GM19324 (cell line): ENCODE measurements around the gene VAV3.
"Not testable (repeated sequence)": the region's sequence is repeated elsewhere in the genome, so short reads cannot be mapped to it uniquely, and the experiment has no call there.

Experiments
- ATAC-seq: cut with Tn5 transposase; IDR thresholded peaks from one replicate; pipeline ENCODE4 v1.9.1; 2021; ENCODE audit warnings: mild to moderate bottlenecking, moderate library complexity; ENCODE audit not compliant: unreplicated experiment, low FRiP score

VAV3 gene

GRCh38 chr1:107664982-107665925, 299.7 kb downstream of the VAV3 start:
- no peak for ATAC-seq

GRCh38 chr1:107662971-107663370, 302.0 kb downstream of the VAV3 start:
- no peak for ATAC-seq

- ATAC-seq, result no peak
These were observed 303.8 kb downstream of the VAV3 start for GRCh38 chr1:107661158-107661557.

- ATAC-seq, result no peak
These were observed 305.0 kb downstream of the VAV3 start for GRCh38 chr1:107659961-107660360.

GRCh38 chr1:107657356-107657755, 307.6 kb downstream of the VAV3 start:
- ATAC-seq, result no peak

- ATAC-seq, result no peak
These were observed 311.2 kb downstream of the VAV3 start for GRCh38 chr1:107653765-107654164.

- no peak for ATAC-seq
These were observed 312.0 kb downstream of the VAV3 start for GRCh38 chr1:107653005-107653404.

- ATAC-seq, result not testable (repeated sequence)
These were observed 314.2 kb downstream of the VAV3 start for GRCh38 chr1:107650825-107651224.

GRCh38 chr1:107649023-107649422, 316.0 kb downstream of the VAV3 start:
- ATAC-seq, result no peak

- ATAC-seq, result no peak
These were observed 316.9 kb downstream of the VAV3 start for GRCh38 chr1:107648071-107648470.

GRCh38 chr1:107647012-107647411, 318.0 kb downstream of the VAV3 start:
- no peak for ATAC-seq

- no peak for ATAC-seq
These were observed 321.2 kb downstream of the VAV3 start for GRCh38 chr1:107643766-107644165.

- no peak for ATAC-seq
These were observed 324.8 kb downstream of the VAV3 start for GRCh38 chr1:107640207-107640606.

GRCh38 chr1:107637101-107637500, 327.9 kb downstream of the VAV3 start:
- no peak for ATAC-seq

- ATAC-seq, result no peak
These were observed 331.4 kb downstream of the VAV3 start for GRCh38 chr1:107633596-107633995.

- ATAC-seq, result no peak
These were observed 338.7 kb downstream of the VAV3 start for GRCh38 chr1:107626073-107626796.

GRCh38 chr1:107625405-107626029, 339.5 kb downstream of the VAV3 start:
- ATAC-seq, result no peak

GRCh38 chr1:107623431-107623830, 341.5 kb downstream of the VAV3 start:
- ATAC-seq, result no peak

GRCh38 chr1:107622966-107623365, 342.0 kb downstream of the VAV3 start:
- ATAC-seq, result no peak

GRCh38 chr1:107622535-107622934, 342.4 kb downstream of the VAV3 start:
- ATAC-seq, result no peak

GRCh38 chr1:107620753-107621152, 344.2 kb downstream of the VAV3 start:
- ATAC-seq, result no peak
